Naive thymus-derived CD8-positive, alpha-beta T cell (primary cell): ENCODE data around the gene MAD1L1. TPM values are rescaled to one million over a fixed set of nuclear protein-coding genes. Genes with fewer than 3 reads are reported as not detected.
"Not testable (repeated sequence)": the region's sequence is repeated elsewhere in the genome, so short reads cannot be mapped to it uniquely, and the experiment has no call there.

Source experiments
- ATAC-seq, 2 donors: fragments of 150-1000 bp; cut with Tn5 transposase in 1 of 2; sonication (Bioruptor Pico), chemical (Tn5 transposase) in 1 of 2; 1 replicate in 1 of 2; 2 replicates in 1 of 2; pipeline ENCODE4 v1.10.0; 2021; ENCODE audit warnings: mild to moderate bottlenecking in 2 of 2, moderate library complexity in 2 of 2
- POLR2A ChIA-PET: fragments of 350-600 bp; sonication (Branson Sonifier 250); formaldehyde crosslinking; loops from one replicate; lab custom pipeline; 2021; ENCODE audit warnings: antibody characterized with exemption; lab: Charles Lee
- DNase-seq, 10 donors: peaks; one replicate each; pipeline versions ENCODE4 v3.0.0 to v3.0.0-alpha.2; 2020 to 2022
- H3K27ac Mint-ChIP-seq, 10 donors: one replicate each; pipeline ENCODE4 v1.8.0; 2020 to 2022; ENCODE audit warnings: mild to moderate bottlenecking in 10 of 10, mixed read lengths in 10 of 10, moderate library complexity in 4 of 10, inconsistent platforms in 1 of 10
- H3K27me3 Mint-ChIP-seq, 5 donors: one replicate each; pipeline ENCODE4 v1.8.0; 2021 to 2022; ENCODE audit warnings: mixed read lengths in 5 of 5
- H3K36me3 Mint-ChIP-seq, 3 donors: one replicate each; pipeline ENCODE4 v1.8.0; 2020 to 2022; ENCODE audit warnings: mixed read lengths in 3 of 3, mild to moderate bottlenecking in 2 of 3, inconsistent platforms in 1 of 3
- H3K4me1 Mint-ChIP-seq, 4 donors: one replicate each; pipeline ENCODE4 v1.8.0; 2021 to 2022; ENCODE audit warnings: mixed read lengths in 4 of 4
- H3K4me3 Mint-ChIP-seq, 10 donors: one replicate each; pipeline ENCODE4 v1.8.0; 2020 to 2022; ENCODE audit warnings: mild to moderate bottlenecking in 10 of 10, mixed read lengths in 10 of 10, moderate library complexity in 6 of 10, inconsistent platforms in 1 of 10
- H3K9me3 Mint-ChIP-seq, 9 donors: one replicate each; pipeline ENCODE4 v1.8.0; 2020 to 2022; ENCODE audit warnings: mixed read lengths in 9 of 9, mild to moderate bottlenecking in 3 of 9, inconsistent platforms in 1 of 9, moderate library complexity in 1 of 9
- polyA plus RNA-seq, 3 donors: library from polyadenylated mRNA; unstranded; fragments of 300-500 nt; fragmentation: Illumina TruSeq; gene quantifications; one replicate each; pipeline ENCODE4 v1.2.3, GENCODE V29; 2021
- total RNA-seq, 8 experiments: library from RNA in 2 of 8; stranded (reverse) in 2 of 8; gene quantifications; one replicate each; pipeline ENCODE4 v1.2.3 and lab custom pipeline; 2021 to 2026

Gene MAD1L1
- total and polyA plus RNA-seq, 5 experiments from 2014 or later, result 84.5 to 243 (median 146) TPM

DNA sequence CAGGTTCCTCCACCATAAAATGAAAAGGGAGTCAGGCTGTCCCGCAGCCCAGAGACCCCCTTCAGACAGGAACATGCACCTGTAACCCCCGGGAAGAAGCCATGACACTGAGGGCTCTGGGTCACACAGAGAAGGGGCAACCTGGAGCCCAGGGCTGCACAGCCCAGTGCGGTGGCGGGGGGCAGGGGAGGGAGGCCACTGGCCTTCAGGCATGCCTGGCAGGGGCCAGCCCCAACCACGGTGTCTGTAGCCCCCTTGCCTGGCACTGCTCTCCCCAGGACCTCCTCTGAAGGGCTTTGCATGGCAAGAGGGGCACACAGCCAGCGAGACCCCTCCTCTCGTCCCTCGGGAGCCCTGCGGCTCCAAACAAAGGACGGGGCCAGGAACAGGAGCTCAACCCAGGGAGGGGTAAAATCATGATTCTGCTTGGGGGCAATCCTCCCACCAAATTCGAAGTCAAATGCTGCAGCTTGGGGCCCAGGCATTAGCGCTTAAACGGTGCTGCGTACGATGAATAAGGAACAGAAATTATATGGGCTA, 235.1 kb downstream of the MAD1L1 start:
- Mint-ChIP-seq H3K4me3 (no peak overlapping the region), H3K27me3 (no peaks in the 10 kb centered on the region), H3K4me1 (peaks cover 7 to 18% (median 11%) of the 10 kb centered on the region in 4 donors), H3K9me3 (no peaks in the 10 kb centered on the region), H3K27ac (no peak overlapping the region), H3K36me3 (peaks cover 0 to 3% (median 0%) of the 10 kb centered on the region in 3 donors)
- ATAC-seq, result no peak
- DNase-seq, result no peak
- POLR2A ChIA-PET, result no interaction called here

DNA sequence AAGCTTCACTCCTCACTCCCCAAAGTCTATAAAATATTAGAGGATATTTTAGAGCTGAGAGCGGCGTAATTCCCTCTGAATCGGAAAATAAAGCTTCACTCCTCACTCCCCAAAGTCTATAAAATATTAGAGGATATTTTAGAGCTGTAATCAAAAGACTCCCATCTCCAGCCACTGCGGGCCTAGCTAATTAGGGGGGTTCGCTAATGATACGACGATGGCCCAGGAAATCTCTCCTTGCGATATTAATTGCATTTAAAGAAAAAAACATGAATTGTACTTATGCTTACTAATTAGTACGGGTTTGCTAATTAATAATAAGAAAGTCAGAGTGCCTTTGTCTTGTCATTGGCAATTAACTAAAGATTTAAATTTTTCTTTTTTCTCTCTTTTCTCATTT, 235.9 kb downstream of the MAD1L1 start:
- H3K27me3 Mint-ChIP-seq, result no peaks in the 10 kb centered on the region
- no peaks in the 10 kb centered on the region for H3K9me3 Mint-ChIP-seq
- peaks cover 0 to 3% (median 0%) of the 10 kb centered on the region in 3 donors for H3K36me3 Mint-ChIP-seq
- DNase-seq (no peak), ATAC-seq (no peak)
- H3K4me1 Mint-ChIP-seq, result peaks cover 7 to 18% (median 12%) of the 10 kb centered on the region in 4 donors
- H3K27ac Mint-ChIP-seq, result peak overlapping the region in 1 of 10 donors; percentile 39
- H3K4me3 Mint-ChIP-seq, result no peak overlapping the region
- POLR2A ChIA-PET, result no interaction called here

DNA sequence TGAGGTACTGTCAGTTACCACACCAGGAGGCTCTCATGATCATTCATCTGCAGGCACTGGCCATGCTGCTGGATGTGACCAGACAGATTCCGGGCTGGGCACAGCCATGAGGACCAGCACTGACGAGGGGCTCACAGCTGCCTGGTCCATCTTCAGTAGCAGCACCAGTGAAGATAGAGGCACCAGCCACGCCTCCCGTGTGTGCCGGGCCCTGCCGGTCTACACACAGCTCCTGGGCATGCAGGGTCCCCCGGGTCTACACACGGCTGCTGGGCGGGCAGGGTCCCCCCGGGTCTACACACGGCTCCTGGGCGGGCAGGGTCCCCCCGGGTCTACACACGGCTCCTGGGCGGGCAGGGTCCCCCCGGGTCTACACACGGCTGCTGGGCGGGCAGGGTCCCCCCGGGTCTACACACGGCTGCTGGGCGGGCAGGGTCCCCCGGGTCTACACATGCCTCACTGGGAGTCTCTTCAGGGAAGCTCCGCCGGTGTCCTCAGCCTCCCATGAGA, 236.8 kb downstream of the MAD1L1 start:
- H3K4me3 Mint-ChIP-seq, H3K27me3 Mint-ChIP-seq, DNase-seq, ATAC-seq, H3K9me3 Mint-ChIP-seq, H3K36me3 Mint-ChIP-seq, H3K27ac Mint-ChIP-seq: not testable (repeated sequence)
- H3K4me1 Mint-ChIP-seq, result peaks cover 7 to 18% (median 12%) of the 10 kb centered on the region in 4 donors
- POLR2A ChIA-PET, result interaction anchor here (1.1 kb wide), 1 partner anchor 17 kb away, joined by 3 read pairs; no protein-coding TSS in a partner anchor

DNA sequence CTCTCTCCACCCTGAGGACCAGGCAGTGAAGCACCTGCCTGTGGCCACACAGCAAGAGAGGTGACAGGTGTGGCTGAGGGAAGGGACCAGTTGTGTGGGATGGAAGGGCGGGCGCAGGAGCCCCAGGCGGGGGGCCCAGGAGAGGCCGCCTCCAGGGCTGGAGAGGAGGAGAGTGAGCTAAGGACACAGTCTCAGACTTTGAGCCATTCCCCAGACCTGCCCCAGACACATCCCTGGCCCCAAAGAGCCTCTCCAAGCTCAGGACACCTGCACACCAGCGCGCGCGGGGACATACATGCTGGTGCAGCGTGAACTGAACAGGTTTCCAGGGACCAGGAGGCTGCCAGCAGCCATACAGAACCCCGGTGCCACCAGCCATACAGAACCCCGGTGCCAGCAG, 237.3 kb downstream of the MAD1L1 start:
- H3K36me3 Mint-ChIP-seq, result peaks cover 0 to 3% (median 0%) of the 10 kb centered on the region in 3 donors
- ATAC-seq (no peak), DNase-seq (no peak)
- POLR2A ChIA-PET, result interaction anchor here (1.1 kb wide), 1 partner anchor 18 kb away, joined by 3 read pairs; no protein-coding TSS in a partner anchor
- H3K9me3 Mint-ChIP-seq, result no peaks in the 10 kb centered on the region
- no peaks in the 10 kb centered on the region for H3K27me3 Mint-ChIP-seq
- H3K27ac Mint-ChIP-seq, result no peak overlapping the region
- H3K4me1 Mint-ChIP-seq, result peaks cover 7 to 18% (median 11%) of the 10 kb centered on the region in 4 donors
- H3K4me3 Mint-ChIP-seq, result no peak overlapping the region

DNA sequence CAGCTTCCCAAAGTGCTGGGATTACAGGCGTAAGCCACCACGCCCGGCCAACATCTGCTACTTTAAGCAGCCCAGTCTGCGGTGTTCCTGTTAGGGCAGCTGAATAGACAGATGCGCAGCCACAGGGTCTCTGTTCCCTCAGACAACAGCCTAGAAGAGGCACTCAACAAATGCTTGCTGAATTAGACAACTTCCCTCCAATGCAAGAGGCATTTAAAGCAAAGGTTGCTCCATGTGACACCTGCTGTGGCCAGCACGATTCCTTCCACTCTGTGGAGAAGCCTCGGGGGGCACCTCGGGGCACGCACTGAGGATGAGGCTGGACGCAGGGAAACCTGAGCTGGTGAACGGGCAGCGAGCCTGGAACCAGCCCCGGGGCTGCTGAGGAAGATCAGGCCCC, 237.8 kb downstream of the MAD1L1 start:
- ATAC-seq (no peak), DNase-seq (no peak)
- Mint-ChIP-seq H3K27me3 (no peaks in the 10 kb centered on the region), H3K27ac (no peak overlapping the region), H3K36me3 (peaks cover 0 to 2% (median 0%) of the 10 kb centered on the region in 3 donors), H3K4me3 (no peak overlapping the region), H3K4me1 (peaks cover 6 to 16% (median 7%) of the 10 kb centered on the region in 4 donors), H3K9me3 (no peaks in the 10 kb centered on the region)
- POLR2A ChIA-PET, result no interaction called here

DNA sequence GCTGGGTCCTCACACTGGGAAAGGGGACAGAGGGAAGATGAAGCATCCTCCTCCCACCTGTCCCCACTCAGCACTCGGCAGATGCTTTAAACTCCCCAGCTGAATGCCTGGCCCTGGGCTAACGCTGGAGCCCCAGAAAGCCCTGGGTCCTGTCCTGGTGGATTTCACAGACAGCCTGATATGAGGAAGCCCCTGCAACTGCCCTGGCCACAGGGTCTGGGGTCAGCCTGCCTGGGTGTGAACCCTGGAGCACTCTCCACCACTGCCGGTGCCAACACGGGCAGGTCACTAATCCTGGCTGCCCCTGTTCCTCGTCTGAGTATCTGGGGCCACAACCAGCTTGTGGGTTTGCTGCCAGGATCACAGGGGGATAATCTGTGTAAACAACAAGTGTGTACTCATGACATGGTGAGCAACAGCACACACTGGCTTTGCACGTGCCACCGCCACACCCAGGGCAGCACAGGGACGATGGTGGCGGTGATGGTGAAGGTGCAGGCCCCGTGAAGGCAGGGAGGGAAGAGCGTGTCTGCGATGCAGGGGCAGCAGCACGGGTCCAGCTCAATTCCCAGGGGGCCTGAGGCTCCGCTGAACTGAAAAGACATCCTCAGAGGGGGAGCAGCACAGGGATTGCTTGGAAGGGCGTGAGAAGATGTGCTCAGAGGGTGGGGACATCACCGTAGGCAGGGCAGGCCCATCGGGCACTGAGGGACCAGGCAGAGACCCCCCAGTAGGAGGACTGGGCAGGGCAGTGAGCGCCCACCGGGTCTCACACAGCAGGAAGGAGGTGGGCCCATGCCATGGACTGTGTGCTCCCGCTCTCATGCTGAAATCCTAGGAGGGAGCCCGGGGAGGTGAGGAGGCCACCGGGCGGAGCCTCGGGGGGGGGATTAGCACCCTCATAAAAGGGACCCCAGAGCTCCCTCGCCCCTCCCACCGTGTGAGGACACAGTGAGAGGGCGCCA, 238.7 kb downstream of the MAD1L1 start:
- POLR2A ChIA-PET, result no interaction called here
- Mint-ChIP-seq H3K4me1 (peaks cover 4 to 10% (median 6%) of the 10 kb centered on the region in 4 donors), H3K36me3 (no peaks in the 10 kb centered on the region), H3K27ac (peak overlapping the region in 2 of 10 donors; percentile 63 to 89), H3K27me3 (no peaks in the 10 kb centered on the region), H3K9me3 (no peaks in the 10 kb centered on the region), H3K4me3 (no peak overlapping the region)
- no peak for DNase-seq
- no peak for ATAC-seq

DNA sequence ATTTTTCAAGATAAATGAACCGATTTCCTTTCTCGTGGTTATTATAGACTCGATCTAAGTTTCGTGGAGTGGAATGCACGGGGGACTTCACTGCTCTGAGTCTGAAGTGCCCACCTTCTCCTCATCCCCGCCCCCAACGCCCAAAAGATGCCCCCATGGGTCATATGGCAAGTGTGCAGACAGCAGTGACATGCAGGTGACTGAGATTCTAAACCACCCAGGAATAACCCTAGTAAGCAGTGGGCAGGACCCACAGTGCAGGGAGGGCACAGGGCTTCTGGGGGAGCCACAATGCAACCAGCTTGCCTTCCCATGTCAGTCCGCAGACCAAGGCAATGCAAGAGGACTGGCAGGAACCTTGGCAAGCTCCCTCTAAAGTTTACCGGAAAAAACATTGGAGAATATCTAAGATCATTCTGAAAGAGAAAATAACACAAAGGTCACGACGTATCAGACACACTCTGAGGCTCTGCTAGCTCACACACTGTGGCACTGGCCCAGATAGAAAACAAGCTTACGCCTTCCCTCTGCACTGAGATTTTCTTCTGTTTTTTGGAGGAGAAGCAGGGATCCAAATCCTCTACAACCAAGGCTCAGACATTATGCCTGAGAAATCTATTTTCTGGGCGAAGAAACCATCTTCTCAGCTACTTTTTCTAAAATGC, 239.6 kb downstream of the MAD1L1 start:
- Mint-ChIP-seq H3K27me3 (no peaks in the 10 kb centered on the region), H3K9me3 (no peaks in the 10 kb centered on the region), H3K4me1 (peaks cover 6 to 17% (median 7%) of the 10 kb centered on the region in 4 donors), H3K27ac (peak overlapping the region in 7 of 10 donors; percentile 27 to 91 (median 79)), H3K4me3 (no peak overlapping the region), H3K36me3 (no peaks in the 10 kb centered on the region)
- POLR2A ChIA-PET, result no interaction called here
- ATAC-seq (no peak), DNase-seq (no peak)

DNA sequence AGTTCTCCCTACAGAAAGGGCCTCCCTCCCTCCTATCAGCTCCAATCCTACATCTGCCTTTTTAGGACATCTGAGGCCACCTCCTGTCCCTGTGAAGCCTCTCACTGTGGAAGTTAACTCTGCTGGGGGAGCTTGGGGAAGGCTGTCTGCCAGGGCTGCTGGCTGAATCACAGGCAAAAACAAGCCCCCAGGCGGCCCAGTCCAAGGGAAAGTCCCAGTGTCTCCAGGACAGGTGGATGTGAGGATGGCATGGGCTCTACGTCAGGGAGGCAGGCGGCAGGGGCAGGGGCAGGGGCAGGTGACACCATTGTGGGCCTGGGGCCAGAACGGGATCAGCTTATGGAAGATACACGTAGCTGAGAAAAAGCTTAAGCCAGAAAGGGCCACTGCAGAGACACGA, 240.2 kb downstream of the MAD1L1 start:
- POLR2A ChIA-PET, result no interaction called here
- DNase-seq (no peak), ATAC-seq (no peak)
- peak overlapping the region in 4 of 10 donors; percentile 36 to 89 (median 52) for H3K27ac Mint-ChIP-seq
- H3K27me3 Mint-ChIP-seq, result no peaks in the 10 kb centered on the region
- peaks cover 10 to 23% (median 13%) of the 10 kb centered on the region in 4 donors for H3K4me1 Mint-ChIP-seq
- no peaks in the 10 kb centered on the region for H3K36me3 Mint-ChIP-seq
- H3K4me3 Mint-ChIP-seq, result no peak overlapping the region
- H3K9me3 Mint-ChIP-seq, result no peaks in the 10 kb centered on the region

DNA sequence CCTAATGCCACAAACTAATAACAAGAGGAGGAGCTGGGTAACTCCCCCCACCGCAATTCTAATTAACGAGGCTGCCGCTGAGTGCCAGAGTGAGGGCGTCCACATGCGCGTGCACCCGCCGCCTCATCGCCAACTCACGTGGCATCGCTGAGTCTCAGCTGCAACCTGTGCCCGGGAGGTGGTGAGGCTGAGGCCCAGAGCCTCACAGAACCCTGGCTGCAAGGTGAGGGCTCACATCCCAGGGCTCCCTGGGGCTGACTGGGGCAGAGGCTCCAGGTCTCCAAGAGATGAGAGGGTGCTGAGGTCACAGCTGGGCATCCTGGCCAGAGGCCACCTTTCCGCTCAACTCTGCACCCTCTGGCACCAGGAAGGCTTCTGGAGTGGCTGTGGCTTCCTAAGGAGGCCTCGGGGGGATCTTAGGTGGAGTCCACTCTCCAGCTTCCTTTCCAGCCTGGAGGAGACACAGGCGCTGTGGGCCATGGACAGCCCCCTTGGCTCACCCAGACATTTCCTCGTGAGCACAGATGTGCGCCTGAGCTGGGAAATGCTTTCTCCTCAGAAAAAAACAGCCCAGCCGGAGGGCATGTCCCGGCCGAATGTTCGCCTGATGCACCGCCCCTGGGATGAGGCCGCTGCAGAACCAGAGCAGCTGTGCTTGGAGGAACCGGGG, 242.6 kb downstream of the MAD1L1 start:
- Mint-ChIP-seq H3K4me3 (no peak overlapping the region), H3K27ac (peak overlapping the region in 4 of 10 donors; percentile 28 to 79 (median 66)), H3K4me1 (peaks cover 24 to 43% (median 34%) of the 10 kb centered on the region in 4 donors), H3K27me3 (no peaks in the 10 kb centered on the region), H3K9me3 (no peaks in the 10 kb centered on the region), H3K36me3 (peaks cover 0 to 5% (median 0%) of the 10 kb centered on the region in 3 donors)
- ATAC-seq (no peak), DNase-seq (no peak)
- POLR2A ChIA-PET, result no interaction called here

DNA sequence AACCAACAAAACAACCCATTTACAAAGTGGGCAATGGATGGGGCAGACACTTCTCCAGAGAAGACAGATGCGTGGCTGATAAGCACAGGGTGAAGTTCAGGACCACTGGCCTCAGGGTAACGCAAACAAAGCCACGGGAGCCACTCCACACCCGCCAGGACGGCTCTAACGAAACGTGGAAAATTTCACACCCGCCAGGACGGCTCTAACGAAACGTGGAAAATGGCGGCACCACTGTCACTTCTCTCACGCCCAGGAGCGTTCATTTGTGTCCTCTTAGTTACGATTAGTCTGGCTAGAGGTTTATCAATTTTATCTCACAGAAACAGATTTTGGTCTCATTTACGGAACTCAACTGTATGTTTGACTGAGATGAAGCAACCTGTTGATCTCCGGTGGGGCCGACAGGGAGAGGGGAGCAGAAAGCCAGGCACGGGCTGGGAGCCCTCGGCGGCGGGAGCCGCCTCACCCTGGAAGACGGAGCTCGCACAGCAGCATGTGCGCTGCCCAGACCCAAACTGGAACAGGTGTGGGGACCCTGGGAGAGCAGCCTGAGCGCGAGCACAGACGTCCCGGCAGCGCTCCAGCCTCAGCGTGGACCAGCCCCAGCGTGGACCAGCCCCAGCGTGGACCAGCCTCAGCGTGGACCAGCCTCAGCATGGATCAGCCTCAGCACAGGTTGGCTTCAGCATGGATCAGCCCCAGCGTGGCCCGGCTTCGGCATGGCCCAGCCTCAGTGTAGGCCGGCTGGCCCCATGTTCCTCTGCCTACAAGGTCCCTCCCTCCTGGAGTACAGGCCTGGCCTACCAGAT, 243.5 kb downstream of the MAD1L1 start:
- peaks cover 0 to 5% (median 3%) of the 10 kb centered on the region in 3 donors for H3K36me3 Mint-ChIP-seq
- POLR2A ChIA-PET, result no interaction called here
- ATAC-seq (no peak), DNase-seq (no peak)
- H3K27me3 Mint-ChIP-seq, result no peaks in the 10 kb centered on the region
- no peaks in the 10 kb centered on the region for H3K9me3 Mint-ChIP-seq
- peak overlapping the region in 1 of 10 donors; percentile 29 for H3K4me3 Mint-ChIP-seq
- peak overlapping the region in 9 of 10 donors; percentile 25 to 88 (median 61) for H3K27ac Mint-ChIP-seq
- peaks cover 26 to 49% (median 40%) of the 10 kb centered on the region in 4 donors for H3K4me1 Mint-ChIP-seq

DNA sequence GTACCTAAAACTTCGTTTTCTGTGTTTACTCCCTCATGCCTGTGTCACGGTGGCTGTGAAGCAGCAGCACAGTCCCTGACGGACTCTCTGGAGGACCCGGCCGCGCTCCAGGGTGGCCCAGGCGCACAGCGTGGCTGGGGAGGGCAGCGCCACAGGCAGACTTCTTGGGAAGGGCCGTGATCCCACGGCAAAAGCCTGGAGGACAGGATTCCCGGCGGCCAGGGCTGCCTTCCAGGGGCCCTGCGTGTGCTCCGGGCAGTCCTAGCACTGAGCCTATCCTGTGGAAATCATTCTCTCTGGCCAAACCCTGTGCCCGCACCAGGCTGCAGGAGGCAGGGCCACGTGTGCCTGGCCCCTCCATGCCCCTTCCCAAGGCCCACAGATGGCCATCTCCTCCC, 244.2 kb downstream of the MAD1L1 start:
- Mint-ChIP-seq H3K4me1 (peaks cover 23 to 44% (median 37%) of the 10 kb centered on the region in 4 donors), H3K27ac (peak overlapping the region in 9 of 10 donors; percentile 25 to 88 (median 58))

More for the DNA sequence above, 244.2 kb downstream of the MAD1L1 start:
- peaks cover 0 to 5% (median 3%) of the 10 kb centered on the region in 3 donors for H3K36me3 Mint-ChIP-seq
- H3K4me3 Mint-ChIP-seq, result peak overlapping the region in 1 of 10 donors; percentile 29
- DNase-seq (no peak), ATAC-seq (no peak)
- H3K27me3 Mint-ChIP-seq, result no peaks in the 10 kb centered on the region
- POLR2A ChIA-PET, result no interaction called here
- no peaks in the 10 kb centered on the region for H3K9me3 Mint-ChIP-seq
